CD4-positive, alpha-beta T cell treated with Interleukin-17A for 1 hour (primary cell): ENCODE measurements around the gene PDGFRB.

Experiments
- DNase-seq: peaks from one replicate; pipeline ENCODE4 v3.0.0-alpha.2; 2020

PDGFRB gene

GRCh38 chr5:150080696-150081435 is 74.8 kb downstream of the PDGFRB start:
- DNase-seq, result no peak

- no peak for DNase-seq
Measured at GRCh38 chr5:150079909-150080461, 75.7 kb downstream of the PDGFRB start.

GRCh38 chr5:150078802-150079689 is 76.6 kb downstream of the PDGFRB start:
- no peak for DNase-seq

- no peak for DNase-seq
Measured at GRCh38 chr5:150077996-150078801, 77.4 kb downstream of the PDGFRB start.

GRCh38 chr5:150077060-150077459 is 78.6 kb downstream of the PDGFRB start:
- DNase-seq, result no peak

GRCh38 chr5:150075806-150076205 is 79.8 kb downstream of the PDGFRB start:
- DNase-seq, result no peak

- no peak for DNase-seq
Measured at GRCh38 chr5:150075233-150075632, 80.4 kb downstream of the PDGFRB start.

DNA sequence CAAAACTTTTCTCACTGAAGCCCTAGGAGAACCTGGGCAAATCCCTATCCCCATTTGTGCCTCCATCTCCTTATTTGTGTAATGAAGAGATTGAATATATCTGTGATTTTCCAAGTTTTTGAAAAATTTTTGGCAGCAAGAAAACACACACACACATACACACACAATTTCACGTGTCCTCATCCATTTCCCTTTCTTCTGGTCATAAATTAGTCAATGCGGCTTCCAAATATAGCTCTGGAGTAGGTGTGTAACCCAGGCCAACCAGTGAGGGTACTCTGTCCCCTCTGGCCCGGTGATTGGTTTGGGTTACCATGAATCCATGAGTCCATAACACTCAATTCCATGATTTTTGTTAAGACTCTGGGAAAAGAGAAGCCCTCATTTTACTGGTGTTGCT is 82.0 kb downstream of the PDGFRB start:
- DNase-seq, result no peak

DNA sequence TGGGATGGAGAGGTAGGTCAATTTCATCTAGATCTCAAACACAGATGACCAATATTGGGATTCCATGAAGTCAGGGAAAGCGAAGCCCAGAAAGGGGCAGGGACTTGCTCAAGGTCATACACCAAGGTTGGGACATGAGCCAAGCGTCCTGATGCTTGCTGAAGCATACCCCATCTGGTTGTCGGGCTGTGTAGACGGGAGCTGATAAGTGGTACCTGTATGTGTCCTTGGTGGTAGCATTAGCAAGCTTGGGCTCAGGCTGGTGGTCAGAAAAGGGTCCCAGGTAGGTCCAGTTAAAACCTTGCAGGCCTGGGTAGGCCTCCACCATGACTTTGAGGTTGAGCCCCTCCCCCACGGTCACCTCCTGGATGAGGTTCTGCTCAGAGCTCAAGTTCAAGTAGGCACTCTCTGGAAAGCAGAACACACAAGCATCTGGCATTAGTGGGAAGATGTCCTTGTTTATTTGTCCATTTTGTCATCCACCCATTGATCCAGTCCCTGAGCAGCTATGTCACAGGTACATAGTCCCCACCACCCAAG is 82.5 kb downstream of the PDGFRB start:
- DNase-seq, result no peak

DNA sequence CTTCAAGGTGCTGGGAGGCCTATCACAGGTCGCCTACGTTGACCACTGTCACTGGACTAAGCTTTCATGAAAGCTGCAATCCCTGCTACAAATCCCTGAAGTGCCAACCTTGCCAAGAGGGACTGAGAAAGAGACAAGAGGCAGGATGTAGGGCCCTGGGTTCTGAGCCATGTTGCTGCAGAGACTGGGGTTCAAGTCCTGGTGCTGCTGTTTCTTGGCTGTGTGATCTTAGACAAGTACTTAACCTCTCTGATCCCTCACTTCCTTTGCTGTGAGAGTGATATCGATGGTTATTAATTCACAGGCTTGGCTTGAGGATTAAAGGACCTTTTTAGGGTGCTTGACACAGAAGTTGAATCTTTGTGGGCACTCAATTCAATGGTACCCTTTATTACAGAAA is 84.8 kb downstream of the PDGFRB start:
- DNase-seq, result no peak

DNA sequence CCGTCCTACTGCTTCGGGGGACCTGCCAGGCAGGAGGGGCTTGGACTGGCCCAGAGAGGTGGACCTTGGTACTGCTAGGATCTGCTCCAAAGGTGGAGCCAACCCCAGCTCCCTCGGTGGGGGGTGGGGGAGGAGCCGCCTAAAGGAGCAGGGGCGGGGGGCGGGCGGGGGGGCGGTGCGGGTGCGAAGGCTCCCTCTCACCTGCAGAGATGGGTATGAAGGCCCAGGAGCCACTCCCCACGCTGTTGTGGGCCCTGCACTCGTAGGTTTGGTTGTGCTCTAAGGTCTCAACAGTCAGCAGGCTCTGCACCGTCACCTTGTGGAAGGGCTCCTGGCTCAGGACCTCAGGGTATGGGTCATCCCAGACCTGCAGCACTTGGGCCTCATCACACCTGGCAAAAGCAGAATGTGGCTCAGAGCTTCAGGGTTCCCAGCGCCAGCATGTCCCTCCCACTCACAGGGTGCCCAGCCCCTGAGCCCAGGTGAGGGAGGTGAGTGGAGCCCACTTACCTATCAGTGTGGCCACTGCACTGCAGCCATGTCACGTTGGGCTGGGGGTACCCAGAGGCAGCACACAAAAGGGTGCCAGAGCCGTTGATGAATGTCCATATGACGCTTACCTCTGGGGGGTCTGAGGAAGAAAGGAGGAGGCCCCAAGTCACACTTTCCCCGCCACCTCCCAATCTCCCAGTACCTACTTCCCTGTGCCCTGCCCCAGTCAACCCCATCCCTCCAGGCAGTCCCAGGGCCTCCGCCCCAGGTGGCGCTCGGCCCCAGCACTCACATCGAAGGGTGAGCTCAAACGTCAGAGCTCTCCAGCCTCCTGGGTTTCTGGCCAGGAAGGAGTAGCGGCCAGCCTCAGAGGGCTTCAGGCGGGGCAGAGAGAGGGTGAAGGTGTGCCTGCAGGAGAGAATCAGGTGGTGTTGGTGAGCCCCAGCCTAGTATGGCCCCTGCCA is 85.7 kb downstream of the PDGFRB start:
- DNase-seq, result no peak

DNA sequence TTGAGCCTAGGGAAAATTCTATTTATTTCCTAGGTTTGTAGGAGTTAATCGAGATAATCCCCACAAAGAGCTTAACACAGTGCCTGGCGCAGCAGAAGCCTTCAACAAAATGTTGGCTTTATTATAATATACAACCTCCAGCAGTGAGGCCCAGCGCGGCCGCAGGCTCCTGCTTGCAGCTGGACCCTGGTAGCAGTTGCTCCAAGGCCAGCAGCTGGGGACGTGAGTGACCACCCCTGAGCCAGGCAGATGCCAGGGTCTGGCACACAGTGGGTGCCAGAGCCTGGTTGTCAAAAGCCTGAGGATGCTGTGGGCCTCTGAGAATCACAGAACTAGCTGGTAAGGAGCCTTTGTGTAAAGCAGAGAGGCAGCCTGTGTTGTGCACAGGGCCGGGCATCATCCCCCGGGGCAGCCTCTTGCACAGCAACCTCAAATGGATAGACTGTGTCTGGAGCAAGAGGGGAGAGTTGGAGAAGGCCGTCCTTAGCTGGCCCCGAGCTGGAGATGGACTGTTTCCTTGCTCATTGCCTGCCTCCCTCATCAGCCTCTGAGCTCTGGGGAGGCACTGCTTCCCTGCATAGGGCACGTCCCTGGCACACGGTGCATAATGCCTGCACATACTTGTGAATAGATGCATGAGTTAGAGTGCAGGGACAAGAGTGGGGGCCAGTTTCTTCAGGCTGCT is 86.5 kb downstream of the PDGFRB start:
- no peak for DNase-seq

DNA sequence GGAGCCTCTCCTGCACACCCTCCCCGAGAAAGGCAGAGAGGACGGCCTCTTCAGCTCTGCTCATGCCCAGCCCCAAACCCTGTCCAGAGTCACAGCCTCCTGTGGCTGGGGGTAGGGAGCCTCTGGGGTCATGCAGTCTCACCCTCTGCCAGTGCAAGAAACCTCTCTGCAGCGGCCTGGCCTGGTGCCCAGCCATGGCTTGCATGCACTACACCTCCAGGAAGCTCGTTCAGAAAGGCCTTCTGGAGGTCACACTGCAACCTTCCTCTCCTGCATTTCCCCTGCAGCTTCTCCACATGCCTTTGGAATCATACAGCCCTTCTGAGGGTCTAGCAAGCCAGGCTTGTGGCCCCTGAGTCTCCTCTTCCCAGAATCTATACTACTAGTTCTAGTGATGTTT is 87.2 kb downstream of the PDGFRB start:
- no peak for DNase-seq

DNA sequence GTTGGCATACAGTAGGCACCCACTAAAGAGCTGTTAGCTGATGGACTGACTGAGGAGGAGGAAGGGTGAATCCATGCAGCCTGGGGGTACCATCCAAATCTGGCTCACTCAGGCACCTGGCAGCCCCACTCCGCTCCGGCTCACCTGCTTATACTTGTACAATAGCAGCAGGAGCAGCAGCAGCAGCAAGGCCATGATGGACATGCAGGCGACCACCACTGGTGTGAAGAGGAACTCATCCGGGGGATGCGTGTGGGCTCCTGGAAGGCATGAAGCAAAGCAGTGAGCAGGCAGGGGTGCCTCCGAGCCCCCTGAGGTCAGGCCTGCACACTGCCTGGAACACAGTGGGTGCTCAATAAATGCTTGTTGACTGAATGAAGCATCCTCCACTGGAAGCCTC is 87.6 kb downstream of the PDGFRB start:
- no peak for DNase-seq

- no peak for DNase-seq
Measured at GRCh38 chr5:150067405-150067960, 88.2 kb downstream of the PDGFRB start.

DNA sequence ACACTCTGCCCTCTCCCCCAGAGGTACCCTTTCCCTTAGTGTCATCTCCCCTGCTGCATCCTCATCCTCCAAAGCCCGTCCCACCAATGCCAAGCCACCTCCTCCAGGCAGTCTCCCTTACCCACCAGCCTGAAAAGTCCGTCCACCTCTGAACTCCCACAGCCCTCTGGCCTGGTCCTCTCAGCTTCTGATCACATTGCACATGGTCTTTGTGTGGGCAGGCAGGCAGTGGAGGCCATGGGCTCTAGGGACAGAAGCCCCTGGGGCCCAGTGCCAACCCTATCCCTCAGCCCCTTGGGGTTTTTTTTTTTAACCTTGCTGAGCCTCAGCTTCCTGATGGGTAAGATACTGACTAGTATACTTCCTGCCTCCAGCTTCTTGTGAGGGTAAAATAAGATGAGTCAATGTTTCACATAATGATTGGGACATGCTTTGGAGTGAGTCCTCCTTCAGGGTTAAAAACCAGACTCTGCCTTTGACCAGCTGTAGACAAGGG is 88.7 kb downstream of the PDGFRB start:
- DNase-seq, result no peak

GRCh38 chr5:150066436-150066835 is 89.2 kb downstream of the PDGFRB start:
- DNase-seq, result no peak

GRCh38 chr5:150065886-150066285 is 89.8 kb downstream of the PDGFRB start:
- DNase-seq, result peak; percentile 16

GRCh38 chr5:150065346-150065745 is 90.3 kb downstream of the PDGFRB start:
- no peak for DNase-seq

DNA sequence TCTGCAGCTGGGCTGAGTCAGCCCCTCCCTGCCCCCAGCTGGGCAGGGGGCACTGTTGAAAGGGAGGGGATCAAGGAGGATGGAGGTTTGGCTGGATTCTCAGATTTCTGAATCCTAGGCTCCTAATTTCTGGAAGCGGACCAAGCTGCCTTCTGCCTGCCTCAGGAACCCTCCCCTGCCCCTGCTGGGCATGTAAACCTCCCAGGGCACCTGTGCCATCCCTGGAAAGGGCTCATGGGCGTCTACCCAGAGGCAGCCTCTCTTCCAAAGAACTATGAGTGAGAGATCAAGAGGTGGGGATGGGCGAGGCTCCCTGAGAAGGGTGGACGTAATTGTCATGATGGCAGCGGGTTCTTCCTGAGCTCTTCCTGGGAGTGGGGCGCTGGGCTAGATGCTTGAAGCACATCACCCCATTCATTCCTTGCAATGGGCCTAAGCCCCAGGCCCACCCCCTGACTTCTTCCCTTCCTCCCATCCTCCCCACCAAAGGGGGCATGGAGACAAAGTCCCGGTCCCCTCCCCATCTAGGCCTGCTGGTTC is 90.9 kb downstream of the PDGFRB start:
- no peak for DNase-seq
